Hypothalamus (tissue), 51 donors: ENCODE measurements around the gene SLC27A6.
"Not testable (repeated sequence)": the region's sequence is repeated elsewhere in the genome, so short reads cannot be mapped to it uniquely, and the experiment has no call there.

Source experiments
- DNase-seq, 51 donors: peaks; one replicate each; lab custom pipeline; 2025; lab: John Stamatoyannopoulos, UW

The SLC27A6 gene

DNA sequence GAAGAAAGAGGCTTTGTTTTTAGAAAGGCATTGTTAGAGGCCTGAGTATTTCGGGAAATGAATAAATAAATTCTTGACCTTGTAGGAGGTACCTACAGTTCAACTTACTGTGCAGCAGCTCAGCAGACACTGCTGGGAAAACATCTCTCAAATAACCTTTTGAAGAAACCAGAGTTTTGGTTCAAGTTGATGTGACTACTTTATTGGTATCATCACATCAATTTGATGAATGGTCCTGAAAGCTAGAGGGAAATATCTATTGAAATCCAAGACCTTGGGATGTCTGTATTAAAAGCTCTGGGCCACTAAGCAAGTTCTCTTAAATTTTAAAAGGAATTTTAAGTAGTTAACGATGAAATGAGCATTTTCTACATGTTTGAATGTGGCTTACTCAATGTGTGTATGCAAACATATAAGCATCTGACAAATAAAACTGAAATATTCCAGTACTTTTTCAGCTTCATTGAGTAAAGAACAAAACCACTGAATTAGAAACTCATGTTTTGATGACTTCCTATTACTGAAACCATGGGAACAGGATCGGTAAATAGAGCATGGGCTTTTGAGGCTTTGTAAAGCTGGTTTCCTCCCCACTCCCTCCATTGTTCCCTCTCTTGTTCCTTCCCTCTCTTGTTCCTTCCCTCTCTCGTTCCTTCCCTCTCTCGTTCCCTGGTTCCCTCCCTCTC is 36.7 kb downstream of the SLC27A6 start:
- DNase-seq: no peak

GRCh38 chr5:129002527-129002842 is 37.2 kb downstream of the SLC27A6 start:
- no peak for DNase-seq

DNA sequence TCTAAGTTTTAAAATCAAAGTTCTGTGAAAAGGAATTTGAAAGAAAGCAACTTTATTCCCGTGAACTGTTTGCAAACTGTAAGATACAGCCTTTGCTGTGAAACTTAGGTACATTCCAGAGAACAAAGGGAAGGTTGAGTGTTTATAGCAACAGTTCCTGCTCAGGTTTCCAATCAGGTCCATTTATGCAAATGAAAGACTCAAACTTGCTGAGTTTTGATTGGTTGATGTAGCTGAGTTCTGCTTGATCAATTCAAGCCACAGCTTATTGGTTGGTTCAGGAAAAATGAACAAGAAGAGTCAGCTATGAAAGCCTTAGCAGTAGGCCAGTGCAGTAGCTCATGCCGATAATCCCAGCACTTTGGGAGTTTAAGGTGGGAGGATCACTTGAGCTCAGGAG is 37.9 kb downstream of the SLC27A6 start:
- no peak for DNase-seq

DNA sequence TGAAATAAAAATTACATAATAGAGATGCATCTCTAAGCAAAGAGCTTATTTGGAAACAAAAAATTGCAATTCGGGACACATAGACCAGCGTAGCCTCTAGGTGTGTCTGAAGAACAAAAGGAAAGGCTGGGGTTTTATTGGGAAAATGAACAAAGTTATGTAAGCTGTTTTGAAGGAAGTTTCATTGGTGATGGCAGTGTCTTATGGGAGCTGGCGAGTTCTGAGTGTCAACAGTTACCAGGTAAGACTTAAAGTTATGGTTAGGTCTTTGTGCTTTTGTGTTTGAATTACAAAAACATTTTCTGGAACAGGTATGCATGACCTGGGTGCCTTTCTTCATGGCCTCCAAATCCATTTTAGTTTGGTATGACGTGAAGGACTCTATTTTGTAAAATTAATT is 48.9 kb downstream of the SLC27A6 start:
- DNase-seq: no peak

GRCh38 chr5:129018837-129019236 is 53.5 kb downstream of the SLC27A6 start:
- no peak for DNase-seq

GRCh38 chr5:129019401-129019908 is 54.2 kb downstream of the SLC27A6 start:
- no peak for DNase-seq

DNA sequence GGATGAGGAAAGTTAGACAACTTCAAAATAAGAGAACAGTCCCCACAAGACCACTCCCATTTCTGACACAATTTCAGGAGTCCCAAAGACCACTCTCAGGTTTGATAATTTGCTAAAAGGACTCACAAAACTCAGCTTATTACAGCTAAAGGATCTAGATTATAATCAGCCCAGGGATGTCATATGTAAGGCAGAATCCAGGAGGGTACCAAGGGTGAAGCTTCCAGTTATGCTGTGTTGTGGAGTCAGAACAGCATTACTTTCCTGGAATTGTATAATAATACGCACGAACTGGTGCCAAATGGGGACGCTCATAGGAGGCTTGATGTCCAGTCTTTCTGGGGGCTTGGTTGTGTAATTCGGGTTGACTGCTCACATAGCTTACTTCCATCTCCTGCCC is 55.4 kb downstream of the SLC27A6 start:
- no peak for DNase-seq

GRCh38 chr5:129021744-129022143 is 56.5 kb downstream of the SLC27A6 start:
- DNase-seq: no peak

GRCh38 chr5:129022599-129022998 is 57.3 kb downstream of the SLC27A6 start:
- DNase-seq: no peak

DNA sequence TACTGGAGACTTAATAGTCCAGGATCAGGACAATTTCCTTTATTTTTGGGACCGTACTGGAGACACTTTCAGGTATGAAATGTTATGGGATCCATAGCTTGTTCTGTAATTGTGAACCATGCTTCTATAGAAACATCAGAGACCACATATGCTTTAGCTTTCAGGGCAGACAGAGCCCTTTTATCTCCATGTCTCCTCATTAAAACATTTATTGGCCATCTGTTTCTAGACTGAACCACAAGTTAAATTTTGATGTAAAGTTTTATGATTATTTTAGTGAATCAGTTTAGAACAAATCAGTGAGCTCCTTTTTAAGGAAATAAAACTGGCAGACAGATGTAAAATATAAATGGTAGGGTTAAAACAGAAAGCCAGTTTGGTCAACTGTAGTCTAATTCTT is 62.0 kb downstream of the SLC27A6 start:
- no peak for DNase-seq

GRCh38 chr5:129031886-129032683 is 66.8 kb downstream of the SLC27A6 start:
- no peak for DNase-seq

GRCh38 chr5:129036257-129036656 is 71.0 kb downstream of the SLC27A6 start:
- DNase-seq: not testable (repeated sequence)

- no peak for DNase-seq
Observed at GRCh38 chr5:129041196-129041881, 76.1 kb downstream of the SLC27A6 start.

DNA sequence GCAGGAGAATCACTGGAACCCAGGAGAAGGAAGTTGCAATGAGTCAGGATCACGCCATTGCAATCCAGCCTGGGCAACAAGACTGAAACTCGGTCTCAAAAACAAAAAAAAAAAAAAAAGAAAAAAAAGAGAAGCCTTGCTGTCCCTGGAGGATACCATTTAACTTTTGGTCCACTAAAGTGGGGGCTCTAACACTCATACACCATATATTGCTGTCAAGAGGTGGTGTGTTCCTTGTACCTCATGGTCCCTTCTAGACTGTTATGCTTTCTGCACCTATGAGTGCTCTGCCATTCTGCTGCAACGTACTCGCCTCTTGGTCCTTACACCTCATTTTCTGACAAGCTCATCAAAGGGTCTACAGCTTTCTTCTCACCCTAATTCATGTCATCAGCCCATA is 77.0 kb downstream of the SLC27A6 start:
- no peak for DNase-seq

GRCh38 chr5:129043894-129044293 is 78.6 kb downstream of the SLC27A6 start:
- no peak for DNase-seq

- DNase-seq: no peak
Observed at GRCh38 chr5:129046151-129046550, 80.9 kb downstream of the SLC27A6 start.

GRCh38 chr5:129048509-129048908 is 83.2 kb downstream of the SLC27A6 start:
- no peak for DNase-seq

DNA sequence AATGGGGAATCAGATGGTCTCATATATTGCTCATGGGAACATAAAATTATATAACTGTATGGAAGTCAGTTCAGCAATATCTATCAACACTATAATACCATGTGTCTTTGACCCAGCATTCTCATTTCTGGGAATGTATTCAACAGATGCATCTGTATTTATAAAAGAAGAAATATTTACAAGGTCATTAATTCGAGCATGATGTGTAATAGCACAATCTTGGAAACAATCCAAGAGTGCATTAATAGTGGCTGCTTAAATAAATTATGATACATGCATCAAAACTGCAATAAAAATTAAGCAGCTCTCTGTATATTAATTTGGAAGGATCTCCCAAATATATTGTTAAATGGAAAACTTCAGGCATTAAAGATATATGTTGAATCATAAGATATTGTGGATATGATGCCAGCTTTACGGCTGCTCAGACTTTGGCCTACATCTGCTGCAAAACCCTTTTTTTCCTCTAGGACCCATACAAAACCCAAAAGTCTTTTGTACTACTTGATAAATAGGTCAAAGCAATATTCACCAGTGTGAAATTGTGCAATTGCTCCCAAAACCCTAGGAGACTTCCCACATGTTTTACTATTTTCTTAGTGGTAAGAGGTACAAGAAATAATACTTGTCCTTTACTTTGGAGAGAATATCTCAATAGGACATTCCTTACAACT is 84.0 kb downstream of the SLC27A6 start:
- DNase-seq: no peak

DNA sequence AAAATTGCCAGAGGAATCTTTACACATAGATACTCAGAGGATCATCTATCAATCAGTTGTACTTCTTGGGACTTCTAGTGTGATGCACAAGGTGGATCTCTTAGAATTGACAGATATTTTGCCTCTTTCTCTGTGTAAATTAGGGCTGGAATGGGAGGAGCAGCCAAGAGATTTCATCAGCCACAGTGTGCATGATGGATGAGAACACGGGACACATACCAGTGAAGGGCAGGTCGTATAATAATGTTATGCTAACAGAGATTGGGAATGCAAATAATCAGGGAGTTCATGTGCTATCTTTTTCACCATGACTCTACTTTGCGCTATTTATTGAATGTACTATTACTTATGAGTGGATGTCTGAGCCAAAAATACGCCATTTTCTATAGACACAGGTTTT is 86.0 kb downstream of the SLC27A6 start:
- no peak for DNase-seq

- DNase-seq: no peak
Observed at GRCh38 chr5:129053438-129053837, 88.2 kb downstream of the SLC27A6 start.

GRCh38 chr5:129057329-129057728 is 92.0 kb downstream of the SLC27A6 start:
- DNase-seq: no peak
